ENCODE measurements around the gene MED13L. TPM values are rescaled to one million over a fixed set of nuclear protein-coding genes. Genes with fewer than 3 reads are reported as not detected.

MED13L gene
- total RNA-seq, 1 experiment from 2014 or later: 80.5 TPM

DNA sequence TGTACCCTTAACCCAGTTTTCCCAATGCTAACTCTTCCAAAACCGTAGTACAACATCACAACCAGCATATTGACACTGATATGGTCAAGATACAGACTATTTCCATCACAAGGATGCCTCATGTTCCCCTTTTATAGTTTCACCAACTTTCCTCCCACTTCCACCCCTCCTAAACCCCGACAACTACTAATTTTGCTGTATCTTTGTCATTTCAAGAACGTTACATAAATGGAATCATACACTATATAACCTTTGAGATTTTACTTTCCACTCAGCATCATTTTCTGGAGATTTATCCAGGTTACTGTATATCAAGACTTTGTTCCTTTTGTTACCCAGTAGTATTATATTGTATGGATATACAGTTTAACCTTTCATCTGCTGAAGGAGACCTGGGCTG lies 88.9 kb downstream of the MED13L start:
- ChIA-PET POLR2A (no interaction called here), CTCF (no interaction called here)
- Mint-ChIP-seq H3K27me3 (ENCODE audit: low read depth) (no peaks in the 10 kb centered on the region), H3K4me3 (no peak overlapping the region), H3K9me3 (no peaks in the 10 kb centered on the region), H3K36me3 (no peaks in the 10 kb centered on the region), H3K4me1 (peaks cover 34% of the 10 kb centered on the region), H3K27ac (no peak overlapping the region)
- DNase-seq (ENCODE audit: low spot score) (no peak), ATAC-seq (no peak)
- TF ChIP-seq ZSCAN18 (CRISPR knock-in tag; IDR thresholded peaks at IDR 0.05) (no peak), NR3C1 (CRISPR knock-in tag; conservative IDR thresholded peaks at IDR 0.05; ENCODE audit: low read depth) (no peak)
- TF ChIP-seq, protein P1, sequence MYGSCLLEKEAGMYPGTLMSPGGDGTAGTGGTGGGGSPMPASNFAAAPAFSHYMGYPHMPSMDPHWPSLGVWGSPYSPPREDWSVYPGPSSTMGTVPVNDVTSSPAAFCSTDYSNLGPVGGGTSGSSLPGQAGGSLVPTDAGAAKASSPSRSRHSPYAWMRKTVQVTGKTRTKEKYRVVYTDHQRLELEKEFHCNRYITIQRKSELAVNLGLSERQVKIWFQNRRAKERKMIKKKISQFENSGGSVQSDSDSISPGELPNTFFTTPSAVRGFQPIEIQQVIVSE (CRISPR knock-in tag; IDR thresholded peaks at IDR 0.05; ENCODE audit: borderline replicate concordance): no peak

DNA sequence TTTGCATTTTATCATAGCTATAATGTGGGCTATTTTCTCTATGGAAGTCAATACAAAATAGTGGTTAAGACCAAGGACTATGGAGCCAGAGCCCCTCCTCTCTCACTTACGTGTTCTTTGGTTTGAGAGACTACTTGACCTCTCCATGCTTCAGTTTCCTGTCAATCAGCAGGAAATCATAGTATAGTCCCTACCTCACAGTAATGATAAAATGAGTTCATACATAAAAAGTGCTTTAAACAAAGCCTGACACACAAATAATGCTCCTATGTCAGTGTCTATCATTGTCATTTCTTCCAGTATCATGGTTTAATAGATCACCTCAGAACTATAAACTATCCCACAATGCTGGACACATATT lies 90.4 kb downstream of the MED13L start:
- Mint-ChIP-seq H3K27ac (no peak overlapping the region; the same call in 1 of the 2 replicates), H3K36me3 (no peaks in the 10 kb centered on the region), H3K9me3 (no peaks in the 10 kb centered on the region), H3K4me1 (peaks cover 45% of the 10 kb centered on the region), H3K27me3 (ENCODE audit: low read depth) (no peaks in the 10 kb centered on the region), H3K4me3 (no peak overlapping the region)
- ATAC-seq (no peak), DNase-seq (ENCODE audit: low spot score) (no peak)
- ChIA-PET POLR2A (no interaction called here), CTCF (interaction anchor here (1.7 kb wide), 1 partner anchor 49 kb away, joined by 4 read pairs; no protein-coding TSS in a partner anchor)
- TF ChIP-seq ATF3 (CRISPR knock-in tag; conservative IDR thresholded peaks at IDR 0.05) (no peak), HMGA2 (CRISPR knock-in tag; IDR thresholded peaks at IDR 0.05) (no peak), ZNF121 (CRISPR knock-in tag; IDR thresholded peaks at IDR 0.05) (no peak), TCF7 (CRISPR knock-in tag; IDR thresholded peaks at IDR 0.05; ENCODE audit: low read depth) (no peak), FOXK1 (CRISPR knock-in tag; IDR thresholded peaks at IDR 0.05) (no peak), EMX1 (CRISPR knock-in tag; IDR thresholded peaks at IDR 0.05) (no peak), JAZF1 (CRISPR knock-in tag; IDR thresholded peaks at IDR 0.05) (no peak), KAT7 (CRISPR knock-in tag; IDR thresholded peaks at IDR 0.05; ENCODE audit: borderline replicate concordance) (no peak), TP53 (CRISPR knock-in tag; IDR thresholded peaks at IDR 0.05) (no peak), MYBL2 (CRISPR knock-in tag; IDR thresholded peaks at IDR 0.05) (no peak), ZNF425 (CRISPR knock-in tag; conservative IDR thresholded peaks at IDR 0.05) (no peak), JUN (CRISPR knock-in tag; IDR thresholded peaks at IDR 0.05) (no peak), PRDM15 (CRISPR knock-in tag; IDR thresholded peaks at IDR 0.05) (no peak)
- TF ChIP-seq, protein P2, sequence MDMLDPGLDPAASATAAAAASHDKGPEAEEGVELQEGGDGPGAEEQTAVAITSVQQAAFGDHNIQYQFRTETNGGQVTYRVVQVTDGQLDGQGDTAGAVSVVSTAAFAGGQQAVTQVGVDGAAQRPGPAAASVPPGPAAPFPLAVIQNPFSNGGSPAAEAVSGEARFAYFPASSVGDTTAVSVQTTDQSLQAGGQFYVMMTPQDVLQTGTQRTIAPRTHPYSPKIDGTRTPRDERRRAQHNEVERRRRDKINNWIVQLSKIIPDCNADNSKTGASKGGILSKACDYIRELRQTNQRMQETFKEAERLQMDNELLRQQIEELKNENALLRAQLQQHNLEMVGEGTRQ (CRISPR knock-in tag; IDR thresholded peaks at IDR 0.05): no peak
- TF ChIP-seq, protein P3, sequence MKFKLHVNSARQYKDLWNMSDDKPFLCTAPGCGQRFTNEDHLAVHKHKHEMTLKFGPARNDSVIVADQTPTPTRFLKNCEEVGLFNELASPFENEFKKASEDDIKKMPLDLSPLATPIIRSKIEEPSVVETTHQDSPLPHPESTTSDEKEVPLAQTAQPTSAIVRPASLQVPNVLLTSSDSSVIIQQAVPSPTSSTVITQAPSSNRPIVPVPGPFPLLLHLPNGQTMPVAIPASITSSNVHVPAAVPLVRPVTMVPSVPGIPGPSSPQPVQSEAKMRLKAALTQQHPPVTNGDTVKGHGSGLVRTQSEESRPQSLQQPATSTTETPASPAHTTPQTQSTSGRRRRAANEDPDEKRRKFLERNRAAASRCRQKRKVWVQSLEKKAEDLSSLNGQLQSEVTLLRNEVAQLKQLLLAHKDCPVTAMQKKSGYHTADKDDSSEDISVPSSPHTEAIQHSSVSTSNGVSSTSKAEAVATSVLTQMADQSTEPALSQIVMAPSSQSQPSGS (CRISPR knock-in tag; IDR thresholded peaks at IDR 0.05; ENCODE audit: borderline replicate concordance, low read depth): no peak
- TF ChIP-seq, protein P4, sequence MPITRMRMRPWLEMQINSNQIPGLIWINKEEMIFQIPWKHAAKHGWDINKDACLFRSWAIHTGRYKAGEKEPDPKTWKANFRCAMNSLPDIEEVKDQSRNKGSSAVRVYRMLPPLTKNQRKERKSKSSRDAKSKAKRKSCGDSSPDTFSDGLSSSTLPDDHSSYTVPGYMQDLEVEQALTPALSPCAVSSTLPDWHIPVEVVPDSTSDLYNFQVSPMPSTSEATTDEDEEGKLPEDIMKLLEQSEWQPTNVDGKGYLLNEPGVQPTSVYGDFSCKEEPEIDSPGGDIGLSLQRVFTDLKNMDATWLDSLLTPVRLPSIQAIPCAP (CRISPR knock-in tag; IDR thresholded peaks at IDR 0.05): no peak
- TF ChIP-seq, protein P5, sequence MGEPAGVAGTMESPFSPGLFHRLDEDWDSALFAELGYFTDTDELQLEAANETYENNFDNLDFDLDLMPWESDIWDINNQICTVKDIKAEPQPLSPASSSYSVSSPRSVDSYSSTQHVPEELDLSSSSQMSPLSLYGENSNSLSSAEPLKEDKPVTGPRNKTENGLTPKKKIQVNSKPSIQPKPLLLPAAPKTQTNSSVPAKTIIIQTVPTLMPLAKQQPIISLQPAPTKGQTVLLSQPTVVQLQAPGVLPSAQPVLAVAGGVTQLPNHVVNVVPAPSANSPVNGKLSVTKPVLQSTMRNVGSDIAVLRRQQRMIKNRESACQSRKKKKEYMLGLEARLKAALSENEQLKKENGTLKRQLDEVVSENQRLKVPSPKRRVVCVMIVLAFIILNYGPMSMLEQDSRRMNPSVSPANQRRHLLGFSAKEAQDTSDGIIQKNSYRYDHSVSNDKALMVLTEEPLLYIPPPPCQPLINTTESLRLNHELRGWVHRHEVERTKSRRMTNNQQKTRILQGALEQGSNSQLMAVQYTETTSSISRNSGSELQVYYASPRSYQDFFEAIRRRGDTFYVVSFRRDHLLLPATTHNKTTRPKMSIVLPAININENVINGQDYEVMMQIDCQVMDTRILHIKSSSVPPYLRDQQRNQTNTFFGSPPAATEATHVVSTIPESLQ (CRISPR knock-in tag; IDR thresholded peaks at IDR 0.05): no peak

Measured in WTC11 (cell line).